HepG2 (cell line): ENCODE results near the gene NARS2. TPM values are rescaled to one million over a fixed set of nuclear protein-coding genes. Genes with fewer than 3 reads are reported as not detected.

ENCODE experiments used
- HIVEP1 ChIP-seq: sonication (generic); formaldehyde crosslinking; IDR thresholded peaks from 2 replicates; pipeline ENCODE4 v1.4.0; 2020; ENCODE audit warnings: mild to moderate bottlenecking, missing genetic modification reagents
- IRX3 ChIP-seq: sonication (generic); formaldehyde crosslinking; IDR thresholded peaks from 2 replicates; pipeline ENCODE4 v1.8.1; 2023; ENCODE audit warnings: mild to moderate bottlenecking, low read depth, missing genetic modification reagents, borderline replicate concordance
- NCOA5 ChIP-seq: sonication (generic); formaldehyde crosslinking; IDR thresholded peaks from 2 replicates; pipeline ENCODE4 v1.4.0; 2020; ENCODE audit warnings: missing genetic modification reagents
- PATZ1 ChIP-seq: sonication (generic); formaldehyde crosslinking; IDR thresholded peaks from 2 replicates; pipeline ENCODE4 v1.4.0; 2020; ENCODE audit warnings: missing genetic modification reagents
- POLR2A ChIP-seq, 2 experiments: IDR thresholded peaks; 2 replicates each; pipeline ENCODE4 v1.6.1; 2011; ENCODE audit warnings: low read depth in 2 of 2, low read length in 2 of 2, mild to moderate bottlenecking in 1 of 2, moderate library complexity in 1 of 2; ENCODE audit not compliant: insufficient read depth in 1 of 2
- POLR2G ChIP-seq: fragments of 200-400 bp; formaldehyde crosslinking; IDR thresholded peaks from 2 replicates; pipeline ENCODE4 v1.6.1; 2018; ENCODE audit warnings: mild to moderate bottlenecking, low read depth, low read length, moderate library complexity
- RFX1 ChIP-seq: fragments of 450-650 bp; IDR thresholded peaks from 2 replicates; pipeline ENCODE4 v1.6.1; 2017
- RFXAP ChIP-seq: sonication (generic); formaldehyde crosslinking; IDR thresholded peaks from 2 replicates; pipeline ENCODE4 v1.4.0; 2020; ENCODE audit warnings: missing genetic modification reagents, borderline replicate concordance
- SMC3 ChIP-seq: IDR thresholded peaks from 2 replicates; pipeline ENCODE4 v1.6.1; 2011; ENCODE audit warnings: low read length, improper control_type of control experiment
- TBX2 ChIP-seq: sonication (generic); formaldehyde crosslinking; IDR thresholded peaks from 2 replicates; pipeline ENCODE4 v1.5.0; 2020; ENCODE audit warnings: missing genetic modification reagents, mild to moderate bottlenecking, borderline replicate concordance
- TCF7L2 ChIP-seq: IDR thresholded peaks from 2 replicates; pipeline ENCODE4 v1.6.1; 2011; ENCODE audit warnings: mild to moderate bottlenecking, low read depth, low read length, moderate library complexity
- ZBTB26 ChIP-seq: IDR thresholded peaks from 2 replicates; pipeline ENCODE4 v1.6.1; 2016; ENCODE audit warnings: missing compliant biosample characterization, missing genetic modification reagents, borderline replicate concordance
- ZNF251 ChIP-seq: sonication (generic); formaldehyde crosslinking; IDR thresholded peaks from 2 replicates; pipeline ENCODE4 v1.9.0; 2021; ENCODE audit warnings: mild to moderate bottlenecking, missing genetic modification reagents
- ZNF33A ChIP-seq: sonication (generic); formaldehyde crosslinking; IDR thresholded peaks from 2 replicates; pipeline ENCODE4 v1.5.1; 2020; ENCODE audit warnings: missing genetic modification reagents, mild to moderate bottlenecking, moderate library complexity, borderline replicate concordance
- ZNF547 ChIP-seq: sonication (generic); formaldehyde crosslinking; IDR thresholded peaks from 2 replicates; pipeline ENCODE4 v1.5.1; 2020; ENCODE audit warnings: mild to moderate bottlenecking, missing genetic modification reagents
- ZNF713 ChIP-seq: sonication (generic); formaldehyde crosslinking; IDR thresholded peaks from 2 replicates; pipeline ENCODE4 v1.4.0; 2020; ENCODE audit warnings: mild to moderate bottlenecking, missing genetic modification reagents
- ZNF746 ChIP-seq: sonication (generic); formaldehyde crosslinking; IDR thresholded peaks from 2 replicates; pipeline ENCODE4 v1.8.0; 2022; ENCODE audit warnings: mild to moderate bottlenecking, missing genetic modification reagents
- ZNF800 ChIP-seq: sonication (generic); formaldehyde crosslinking; IDR thresholded peaks from 2 replicates; pipeline ENCODE4 v1.4.0; 2020; ENCODE audit warnings: missing genetic modification reagents
- ZNF816 ChIP-seq: sonication (generic); formaldehyde crosslinking; IDR thresholded peaks from 2 replicates; pipeline ENCODE4 v1.8.0; 2022; ENCODE audit warnings: missing genetic modification reagents, mild to moderate bottlenecking, borderline replicate concordance
- ZNF891 ChIP-seq: sonication (generic); formaldehyde crosslinking; IDR thresholded peaks from 2 replicates; pipeline ENCODE4 v1.5.0; 2020; ENCODE audit warnings: mild to moderate bottlenecking, missing genetic modification reagents
- ZSCAN25 ChIP-seq: sonication (generic); formaldehyde crosslinking; IDR thresholded peaks from 2 replicates; pipeline ENCODE4 v1.8.0; 2022; ENCODE audit warnings: mild to moderate bottlenecking, missing genetic modification reagents
- ZSCAN29 ChIP-seq: sonication (generic); formaldehyde crosslinking; conservative IDR thresholded peaks from 2 replicates; pipeline ENCODE4 v1.4.0; 2020; ENCODE audit warnings: mild to moderate bottlenecking, missing genetic modification reagents
- polyA plus RNA-seq, 8 experiments: library from polyadenylated mRNA; depleted of rRNA in 3 of 8; stranded (reverse) in 7 of 8; unstranded in 1 of 8; fragments of >200 nt; fragmentation: Illumina TruSeq in 4 of 8; extraction: Trizol in 4 of 8; gene quantifications; 2 replicates each; pipeline versions ENCODE4 v1.2.1 to v1.2.3, GENCODE V29; 2011 to 2016; ENCODE audit warnings: low read depth in 4 of 8, missing spikeins in 1 of 8, mixed read lengths in 1 of 8; ENCODE audit not compliant: insufficient read depth in 1 of 8
- total RNA-seq, 5 experiments: library from RNA; depleted of rRNA; stranded (reverse); fragments of >200 nt; fragmentation: Illumina TruSeq; extraction: Trizol; gene quantifications; 2 replicates each; pipeline ENCODE4 v1.2.3, GENCODE V29; 2016; ENCODE audit warnings: low read depth in 1 of 5
- TF ChIP-seq, protein P1 (sequence below): sonication (generic); formaldehyde crosslinking; IDR thresholded peaks from 2 replicates; pipeline ENCODE4 v1.5.1; 2020; ENCODE audit warnings: mild to moderate bottlenecking, moderate library complexity, missing genetic modification reagents

The NARS2 gene
- total and polyA plus RNA-seq, 2 of the 13 experiments (the other 11 are each of a cell fraction or from before 2014, with no cell fraction given), result 45.9 to 65.0 TPM

- TF ChIP-seq ZSCAN25 (CRISPR knock-in tag) (peak; percentile 39; the same call in 1 of the 2 replicates), SMC3 (peak; percentile 3; the same call in 1 of the 2 replicates), ZNF713 (CRISPR knock-in tag) (no peak), ZNF816 (CRISPR knock-in tag) (peak; percentile 97), POLR2G (peak; percentile 55), ZBTB26 (CRISPR knock-in tag) (no peak), ZSCAN29 (peak; percentile 77), ZNF746 (CRISPR knock-in tag) (peak; percentile 46; the same call in 1 of the 2 replicates), TBX2 (CRISPR knock-in tag) (peak; percentile 79; the same call in 1 of the 2 replicates), ZNF800 (CRISPR knock-in tag) (no peak; the same call in 1 of the 2 replicates), ZNF547 (0 out of 2 replicates have a peak, but pooled peaks have one; percentile 63), PATZ1 (CRISPR knock-in tag) (peak; percentile 62), HIVEP1 (CRISPR knock-in tag) (no peak), RFXAP (CRISPR knock-in tag) (no peak), ZNF251 (CRISPR knock-in tag) (no peak), POLR2A (IDR thresholded peaks at IDR 0.05; ENCODE audit: insufficient read depth in 1 of 2, low read depth in 2 of 2, low read length in 2 of 2) (peak; percentile 39 to 64; a peak in 3 of 4 replicates), RFX1 (no peak), ZNF891 (CRISPR knock-in tag) (no peak), TCF7L2 (no peak), ZNF33A (CRISPR knock-in tag) (no peak), IRX3 (CRISPR knock-in tag) (0 out of 2 replicates have a peak, but pooled peaks have one; percentile 33), NCOA5 (CRISPR knock-in tag) (no peak)
- TF ChIP-seq, protein P1, sequence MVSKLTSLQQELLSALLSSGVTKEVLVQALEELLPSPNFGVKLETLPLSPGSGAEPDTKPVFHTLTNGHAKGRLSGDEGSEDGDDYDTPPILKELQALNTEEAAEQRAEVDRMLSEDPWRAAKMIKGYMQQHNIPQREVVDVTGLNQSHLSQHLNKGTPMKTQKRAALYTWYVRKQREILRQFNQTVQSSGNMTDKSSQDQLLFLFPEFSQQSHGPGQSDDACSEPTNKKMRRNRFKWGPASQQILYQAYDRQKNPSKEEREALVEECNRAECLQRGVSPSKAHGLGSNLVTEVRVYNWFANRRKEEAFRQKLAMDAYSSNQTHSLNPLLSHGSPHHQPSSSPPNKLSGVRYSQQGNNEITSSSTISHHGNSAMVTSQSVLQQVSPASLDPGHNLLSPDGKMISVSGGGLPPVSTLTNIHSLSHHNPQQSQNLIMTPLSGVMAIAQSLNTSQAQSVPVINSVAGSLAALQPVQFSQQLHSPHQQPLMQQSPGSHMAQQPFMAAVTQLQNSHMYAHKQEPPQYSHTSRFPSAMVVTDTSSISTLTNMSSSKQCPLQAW, result peak; percentile 52
These were observed 158.1 kb downstream of the NARS2 start (continued) for GRCh38 chr11:78416285-78417174.
